ENCODE results near the gene ADAMTS9. TPM values are rescaled to one million over a fixed set of nuclear protein-coding genes. Genes with fewer than 3 reads are reported as not detected.

ADAMTS9 gene
- total and polyA plus RNA-seq, 9 donors = 11.8 to 88.8 (median 29.9) TPM

- WGBS, 3 donors = 95% methylated on average over 7 of the region's 7 CpGs
- Histone ChIP-seq H3K4me1 (ENCODE audit: insufficient read depth) (peaks cover 7% of the 10 kb centered on the region), H3K27ac (no peak overlapping the region)
These were observed 40.0 kb downstream of the ADAMTS9 start for GRCh38 chr3:64647825-64648224.

GRCh38 chr3:64645243-64645642 lies 42.6 kb downstream of the ADAMTS9 start:
- Histone ChIP-seq H3K27ac (no peak overlapping the region), H3K9me3 (no peaks in the 10 kb centered on the region), H3K4me3 (no peak overlapping the region), H3K27me3 (no peaks in the 10 kb centered on the region), H3K4me1 (ENCODE audit: insufficient read depth) (peaks cover 4% of the 10 kb centered on the region), H3K36me3 (no peaks in the 10 kb centered on the region)
- intact Hi-C loops (cut with DNase I) = no loop called here
- DNase-seq = no peak
- TF ChIP-seq EP300 (IDR thresholded peaks at IDR 0.05) = no peak
- no peak for TF ChIP-seq CTCF (IDR thresholded peaks at IDR 0.05)
- no peak for TF ChIP-seq POLR2A (IDR thresholded peaks at IDR 0.05)

More at GRCh38 chr3:64647825-64648224, 40.0 kb downstream of the ADAMTS9 start:
- Histone ChIP-seq H3K9me3 (no peaks in the 10 kb centered on the region), H3K27me3 (no peaks in the 10 kb centered on the region), H3K4me3 (no peak overlapping the region), H3K36me3 (no peaks in the 10 kb centered on the region)
- no peak for DNase-seq
- intact Hi-C loops (cut with DNase I) = no loop called here
- TF ChIP-seq CTCF (IDR thresholded peaks at IDR 0.05) (no peak), POLR2A (IDR thresholded peaks at IDR 0.05) (no peak), EP300 (IDR thresholded peaks at IDR 0.05) (no peak)

GRCh38 chr3:64644483-64644882 lies 43.3 kb downstream of the ADAMTS9 start:
- 96% methylated on average over 3 of the region's 3 CpGs for WGBS, 3 donors
- Histone ChIP-seq H3K36me3 (no peaks in the 10 kb centered on the region), H3K4me1 (ENCODE audit: insufficient read depth) (peaks cover 4% of the 10 kb centered on the region), H3K27me3 (no peaks in the 10 kb centered on the region), H3K4me3 (no peak overlapping the region), H3K27ac (no peak overlapping the region), H3K9me3 (no peaks in the 10 kb centered on the region)
- TF ChIP-seq EP300 (IDR thresholded peaks at IDR 0.05) (no peak), CTCF (IDR thresholded peaks at IDR 0.05) (no peak), POLR2A (IDR thresholded peaks at IDR 0.05) (no peak)
- DNase-seq = no peak
- intact Hi-C loops (cut with DNase I) = no loop called here

GRCh38 chr3:64642327-64643151 lies 45.3 kb downstream of the ADAMTS9 start:
- Histone ChIP-seq H3K27ac (no peak overlapping the region), H3K36me3 (no peaks in the 10 kb centered on the region), H3K4me1 (ENCODE audit: insufficient read depth) (peaks cover 4% of the 10 kb centered on the region), H3K4me3 (no peak overlapping the region), H3K9me3 (no peaks in the 10 kb centered on the region), H3K27me3 (no peaks in the 10 kb centered on the region)
- DNase-seq = no peak
- WGBS, 3 donors = 80 to 84% (median 83%) methylated on average over 18 of the region's 18 CpGs
- TF ChIP-seq POLR2A (IDR thresholded peaks at IDR 0.05) = no peak
- no peak for TF ChIP-seq CTCF (IDR thresholded peaks at IDR 0.05)
- TF ChIP-seq EP300 (IDR thresholded peaks at IDR 0.05) = no peak
- intact Hi-C loops (cut with DNase I) = no loop called here

Data from ovary (tissue), 9 donors.